ENCODE data around the gene CST4. TPM values are rescaled to one million over a fixed set of nuclear protein-coding genes. Genes with fewer than 3 reads are reported as not detected.
A peak's percentile ranks its signal among the peaks of the same experiment; 100 is the strongest.
"Not testable (repeated sequence)": the region's sequence is repeated elsewhere in the genome, so short reads cannot be mapped to it uniquely, and the experiment has no call there.

The CST4 gene
- total RNA-seq, 2 donors from 2014 or later = not detected

GRCh38 chr20:23636182-23636907 is 52.5 kb downstream of the CST4 start:
- H3K4me1 ChIP-seq (ENCODE audit: control insufficient read depth in 1 of 2, low read depth in 2 of 2) = peaks cover 19 to 29% of the 10 kb centered on the region in 2 donors
- DNase-seq (ENCODE audit: low spot score) (no peak), ATAC-seq (ENCODE audit: insufficient number of reproducible peaks, low FRiP score, low read depth) (no peak)
- peak overlapping the region; percentile 47 to 100 for H3K27ac ChIP-seq
- H3K4me3 ChIP-seq = peak overlapping the region; percentile 99
- H3K9me3 ChIP-seq = no peaks in the 10 kb centered on the region
- no peaks in the 10 kb centered on the region for H3K27me3 ChIP-seq (replicated peaks; ENCODE audit: insufficient read depth)
- H3K36me3 ChIP-seq = peaks cover 16% of the 10 kb centered on the region
- TF ChIP-seq CTCF (IDR thresholded peaks at IDR 0.05) = no peak

- DNase-seq (ENCODE audit: low spot score); H3K9me3 ChIP-seq; ATAC-seq (ENCODE audit: insufficient number of reproducible peaks, low FRiP score, low read depth); H3K27me3 ChIP-seq (replicated peaks; ENCODE audit: insufficient read depth): not testable (repeated sequence)
- Histone ChIP-seq H3K36me3 (peaks cover 16% of the 10 kb centered on the region), H3K4me3 (peak overlapping the region; percentile 99), H3K4me1 (ENCODE audit: control insufficient read depth in 1 of 2, low read depth in 2 of 2) (peaks cover 19 to 29% of the 10 kb centered on the region in 2 donors), H3K27ac (peak overlapping the region; percentile 47 to 100)
Measured at GRCh38 chr20:23635768-23636090, 53.1 kb downstream of the CST4 start.

Other genes with a start within 250 kb of the CST4 start
- not detected for gene CSTL1, start 249.4 kb downstream of the CST4 start, total RNA-seq
- gene CST11, start 236.2 kb downstream of the CST4 start, total RNA-seq = not detected
- gene CST8, start 197.9 kb downstream of the CST4 start, total RNA-seq = not detected
- gene CST9L, start 120.6 kb downstream of the CST4 start, total RNA-seq = not detected
- gene CST9, start 83.1 kb downstream of the CST4 start, total RNA-seq = not detected
- 1,000 to 10,000 TPM; 1,107 to 2,392 TPM for gene CST3, start 51.1 kb downstream of the CST4 start, total RNA-seq
- gene CST1, start 61.9 kb upstream of the CST4 start, total RNA-seq = not detected
- not detected for gene CST2, start 137.7 kb upstream of the CST4 start, total RNA-seq
- not detected for gene CST5, start 190.7 kb upstream of the CST4 start, total RNA-seq

All from thoracic aorta (tissue), 2 donors.